Hematopoietic multipotent progenitor cell treated with erythropoietin and hydrocortisone succinate and interleukin-3 and kit ligand, for 6 days (in vitro differentiated cells): ENCODE measurements around the gene PRR29.

Experiments used
- DNase-seq: peaks from one replicate; pipeline ENCODE4 v3.0.0-alpha.2; 2015

PRR29 gene

GRCh38 chr17:64051153-64051552 lies 53.0 kb downstream of the PRR29 start:
- DNase-seq = peak; percentile 36

- DNase-seq = no peak
Measured at GRCh38 chr17:64053101-64053500, 55.0 kb downstream of the PRR29 start.
